ENCODE data around the gene MSI2.

Gene MSI2

GRCh38 chr17:57505841-57506773 lies 249.8 kb downstream of the MSI2 start:
- DNase-seq (ENCODE audit: low spot score), result no peak

GRCh38 chr17:57506774-57507127 lies 250.4 kb downstream of the MSI2 start:
- DNase-seq (ENCODE audit: low spot score), result no peak

GRCh38 chr17:57507828-57508227 lies 251.5 kb downstream of the MSI2 start:
- DNase-seq (ENCODE audit: low spot score), result no peak

GRCh38 chr17:57508671-57509070 lies 252.3 kb downstream of the MSI2 start:
- no peak for DNase-seq (ENCODE audit: low spot score)

GRCh38 chr17:57511475-57512123 lies 255.3 kb downstream of the MSI2 start:
- DNase-seq (ENCODE audit: low spot score), result no peak

GRCh38 chr17:57512258-57512657 lies 255.9 kb downstream of the MSI2 start:
- no peak for DNase-seq (ENCODE audit: low spot score)

- DNase-seq (ENCODE audit: low spot score), result no peak
Measured at GRCh38 chr17:57512691-57513090, 256.4 kb downstream of the MSI2 start.

- DNase-seq (ENCODE audit: low spot score), result no peak
Measured at GRCh38 chr17:57513569-57513968, 257.2 kb downstream of the MSI2 start.

- no peak for DNase-seq (ENCODE audit: low spot score)
Measured at GRCh38 chr17:57514614-57515013, 258.3 kb downstream of the MSI2 start.

GRCh38 chr17:57515662-57516211 lies 259.4 kb downstream of the MSI2 start:
- no peak for DNase-seq (ENCODE audit: low spot score)

- DNase-seq (ENCODE audit: low spot score), result no peak
Measured at GRCh38 chr17:57516290-57517230, 260.2 kb downstream of the MSI2 start.

- DNase-seq (ENCODE audit: low spot score), result no peak
Measured at GRCh38 chr17:57517273-57517631, 260.9 kb downstream of the MSI2 start.

GRCh38 chr17:57517632-57518456 lies 261.5 kb downstream of the MSI2 start:
- DNase-seq (ENCODE audit: low spot score), result no peak

GRCh38 chr17:57518587-57519581 lies 262.6 kb downstream of the MSI2 start:
- peak; percentile 42 for DNase-seq (ENCODE audit: low spot score)

GRCh38 chr17:57519800-57520199 lies 263.5 kb downstream of the MSI2 start:
- DNase-seq (ENCODE audit: low spot score), result no peak

GRCh38 chr17:57521606-57522005 lies 265.3 kb downstream of the MSI2 start:
- no peak for DNase-seq (ENCODE audit: low spot score)

- no peak for DNase-seq (ENCODE audit: low spot score)
Measured at GRCh38 chr17:57522042-57523005, 266.0 kb downstream of the MSI2 start.

GRCh38 chr17:57523926-57524632 lies 267.8 kb downstream of the MSI2 start:
- DNase-seq (ENCODE audit: low spot score), result no peak
